DLD1 (cell line): ENCODE data around the gene DIAPH3.

Experiments used
- in situ Hi-C: cut with HindIII; loops from 2 replicates; pipeline ENCODE4 v1.10.0; 2017; ENCODE audit warnings: low sequenced_read_pairs

The DIAPH3 gene

GRCh38 chr13:59970847-59971246 lies 192.9 kb downstream of the DIAPH3 start:
- in situ Hi-C loops = no loop called here

DNA sequence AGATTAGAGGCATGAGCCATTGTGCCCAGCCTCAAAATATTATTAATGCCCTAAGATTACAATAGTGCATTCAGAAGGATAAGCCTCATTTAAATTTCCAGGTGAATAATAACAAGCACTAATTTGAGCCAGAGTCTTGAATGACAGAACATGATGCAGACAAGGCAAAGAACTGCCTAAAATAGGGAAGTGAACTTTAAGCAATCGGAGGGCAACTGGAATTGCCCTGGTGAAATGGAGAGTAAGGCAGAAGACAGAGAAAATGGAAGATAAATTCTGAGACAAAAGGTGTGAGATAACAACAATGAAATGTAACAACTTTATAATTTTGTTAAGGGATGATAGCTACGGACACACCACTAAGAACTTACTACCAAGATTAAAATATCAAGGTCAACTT lies 199.9 kb downstream of the DIAPH3 start:
- in situ Hi-C loops = no loop called here

GRCh38 chr13:59963383-59963782 lies 200.3 kb downstream of the DIAPH3 start:
- in situ Hi-C loops = no loop called here

DNA sequence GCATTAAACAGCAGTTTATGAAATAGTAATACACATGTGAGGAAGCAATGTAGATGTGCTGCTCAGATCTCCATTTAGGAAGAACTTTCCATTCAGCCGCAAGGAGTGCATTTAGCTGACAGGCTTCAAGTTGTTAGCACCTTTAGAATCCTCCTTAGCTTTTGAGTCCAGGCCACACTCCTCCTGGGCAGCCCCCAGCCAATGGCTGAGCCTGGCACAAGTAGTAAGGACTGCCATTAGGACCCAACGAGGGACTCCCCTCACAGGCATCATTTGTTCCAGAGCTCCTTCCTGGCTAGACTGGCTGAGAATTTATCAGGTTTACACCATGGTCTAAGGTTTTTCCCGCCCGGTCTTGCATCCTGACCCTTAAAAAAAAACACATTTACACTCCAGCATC lies 201.4 kb downstream of the DIAPH3 start:
- in situ Hi-C loops = no loop called here

DNA sequence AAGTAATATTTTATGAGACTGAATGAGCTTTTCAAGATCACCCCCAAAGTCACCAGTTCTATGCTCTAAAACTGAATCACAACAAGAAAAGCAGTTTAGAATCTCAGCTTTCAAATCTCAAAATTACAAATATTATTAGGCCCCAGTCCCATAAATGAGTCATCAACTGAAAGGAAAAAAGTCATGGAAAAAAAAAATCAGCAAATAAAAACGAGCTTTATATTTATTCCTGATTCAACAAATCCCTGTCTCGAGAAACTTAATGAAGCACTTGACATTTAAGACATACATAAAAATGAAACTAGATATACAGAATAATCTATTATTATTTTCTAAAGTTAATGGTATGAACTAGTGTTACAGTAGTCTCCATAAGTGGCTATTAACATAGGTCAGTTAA lies 203.0 kb downstream of the DIAPH3 start:
- in situ Hi-C loops = no loop called here

DNA sequence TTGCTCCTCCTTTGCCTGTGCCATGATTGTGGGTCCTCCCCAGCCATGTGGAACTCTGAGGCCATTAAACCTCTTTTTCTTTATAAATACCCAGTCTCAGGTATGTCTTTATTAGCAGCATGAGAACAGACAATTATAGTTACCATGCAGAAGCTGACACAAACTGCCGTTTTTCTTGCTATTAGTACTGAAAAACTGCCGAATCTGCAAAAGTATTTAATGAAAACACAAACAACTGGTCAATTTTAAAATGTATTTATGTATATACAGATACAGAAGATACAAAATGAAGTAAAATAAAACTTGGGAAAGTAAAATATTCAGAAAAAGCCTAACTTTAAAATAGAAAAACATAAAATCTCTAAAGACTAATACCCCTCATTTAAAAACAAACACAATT lies 206.3 kb downstream of the DIAPH3 start:
- in situ Hi-C loops = no loop called here

GRCh38 chr13:59954601-59955000 lies 209.1 kb downstream of the DIAPH3 start:
- in situ Hi-C loops = no loop called here

DNA sequence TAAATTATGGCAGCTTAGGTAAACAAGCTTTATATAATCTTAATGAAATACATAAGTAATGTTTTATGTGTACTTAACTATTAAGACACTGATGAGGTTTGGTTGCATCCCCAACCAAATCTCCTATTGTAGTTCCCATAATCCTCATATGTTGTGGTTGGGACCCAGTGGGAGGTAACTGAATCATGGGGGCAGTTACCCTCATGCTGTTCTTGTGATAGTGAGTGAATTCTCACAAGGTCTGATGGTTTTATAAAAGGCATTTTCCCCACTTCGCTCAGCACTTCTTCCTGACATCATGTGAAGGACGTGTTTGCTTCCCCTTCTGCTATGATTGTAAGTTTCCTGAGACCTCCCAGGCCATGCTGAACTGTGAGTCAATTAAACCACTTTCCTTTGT lies 212.7 kb downstream of the DIAPH3 start:
- in situ Hi-C loops = no loop called here

DNA sequence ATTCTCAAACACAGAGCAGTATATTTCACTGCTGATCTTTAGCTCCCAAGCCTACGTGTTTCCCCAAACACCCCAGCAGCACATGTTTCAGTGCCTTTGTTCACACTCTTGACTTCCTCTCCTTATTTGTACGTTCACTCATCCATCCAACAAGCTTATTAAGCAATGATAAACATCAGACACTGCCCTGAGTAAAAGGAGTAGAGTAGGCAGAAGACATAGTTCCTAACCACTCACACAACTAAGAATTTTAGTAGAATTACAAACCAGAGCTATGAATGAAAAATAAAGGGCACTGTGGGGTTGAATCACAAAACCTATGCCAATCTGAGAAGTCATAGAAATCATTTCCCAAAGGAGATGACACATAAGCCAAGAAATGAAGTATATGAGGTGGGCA lies 213.5 kb downstream of the DIAPH3 start:
- in situ Hi-C loops = no loop called here

DNA sequence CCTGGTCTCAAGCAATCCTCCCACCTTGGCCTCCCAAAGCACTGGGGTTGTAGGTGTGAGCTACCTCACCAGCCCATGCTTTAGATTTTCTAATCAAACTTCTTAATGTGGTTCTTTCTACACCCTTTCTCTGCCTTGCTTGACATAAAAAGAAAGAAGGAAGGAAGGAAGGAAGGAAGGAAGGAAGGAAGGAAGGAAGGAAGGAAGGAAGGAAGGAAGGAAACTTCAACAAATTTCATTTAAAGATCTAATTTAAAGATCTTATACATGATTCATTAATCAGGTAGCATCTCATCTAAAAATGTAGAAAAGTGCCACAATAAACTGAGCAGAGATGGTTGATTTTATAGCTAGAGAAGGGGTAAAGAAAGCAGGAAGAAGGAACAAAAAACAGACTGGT lies 215.0 kb downstream of the DIAPH3 start:
- in situ Hi-C loops = no loop called here

DNA sequence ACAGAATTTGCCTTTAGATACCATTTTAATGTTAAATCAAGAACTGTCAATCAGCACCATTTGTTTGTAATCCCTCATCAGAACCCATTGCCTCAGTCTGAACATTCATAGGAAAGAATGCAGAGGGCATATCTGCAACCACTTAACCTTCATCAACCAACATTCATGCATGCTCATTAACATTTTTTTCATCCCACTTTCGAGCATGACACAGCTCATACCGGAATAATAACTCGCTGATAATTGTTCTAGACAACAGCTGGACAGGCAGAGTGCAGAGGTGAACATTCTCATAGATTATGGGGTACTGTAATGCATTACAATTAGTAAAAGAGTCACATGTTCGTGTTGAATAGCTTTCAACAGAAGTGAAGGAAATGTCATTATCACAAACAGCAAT lies 216.8 kb downstream of the DIAPH3 start:
- in situ Hi-C loops = no loop called here

- in situ Hi-C loops = no loop called here
Observed at GRCh38 chr13:59931621-59932020, 232.1 kb downstream of the DIAPH3 start.

GRCh38 chr13:59924256-59924655 lies 239.5 kb downstream of the DIAPH3 start:
- in situ Hi-C loops = no loop called here

DNA sequence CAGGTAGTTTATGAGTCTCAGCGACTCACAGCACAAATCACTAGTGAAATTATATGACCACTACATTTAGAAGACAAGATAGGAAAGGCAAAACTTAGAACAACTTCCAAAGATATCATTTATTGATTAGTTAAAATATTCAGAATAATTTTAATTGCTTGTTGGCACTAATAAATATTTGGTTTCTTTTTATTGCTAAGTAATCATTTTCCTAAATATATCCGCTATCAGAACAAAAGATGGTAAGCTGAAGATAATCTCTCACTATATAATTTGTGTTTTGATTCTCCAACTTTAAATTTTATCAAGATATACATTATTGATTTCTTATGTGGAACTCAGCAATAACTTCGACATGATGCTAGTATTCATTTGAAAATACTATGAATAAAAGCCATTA lies 248.5 kb downstream of the DIAPH3 start:
- in situ Hi-C loops = no loop called here

GRCh38 chr13:59914556-59914955 lies 249.2 kb downstream of the DIAPH3 start:
- in situ Hi-C loops = no loop called here

DNA sequence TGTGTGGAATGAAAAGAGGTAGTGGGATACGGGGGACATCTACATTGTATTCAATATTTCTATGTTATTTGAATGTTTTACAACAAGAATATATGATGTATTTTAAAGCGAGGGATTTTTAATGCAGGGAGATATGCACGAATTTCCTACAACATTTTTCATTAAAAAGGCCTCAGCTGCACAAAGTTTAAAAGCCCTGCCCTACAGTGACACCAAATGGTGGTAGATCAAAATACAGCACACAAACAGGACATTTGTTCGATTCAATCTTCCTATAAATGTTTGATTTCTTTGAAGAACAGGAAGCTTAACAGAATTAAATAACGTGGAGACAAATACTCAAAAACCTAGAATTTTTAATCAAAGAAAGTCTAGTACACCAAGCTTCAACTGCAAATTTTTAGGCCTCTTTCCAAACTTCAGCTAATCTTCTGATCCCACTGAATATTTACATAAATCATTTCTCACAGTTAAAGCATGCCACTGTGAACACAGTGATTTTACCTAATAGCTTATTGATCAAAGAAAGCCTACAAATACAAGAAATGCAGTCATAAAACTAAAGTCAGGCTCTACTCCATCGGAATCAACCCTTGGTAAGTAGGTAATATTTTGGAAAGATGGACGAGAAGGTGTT lies 257.2 kb downstream of the DIAPH3 start:
- in situ Hi-C loops = no loop called here

DNA sequence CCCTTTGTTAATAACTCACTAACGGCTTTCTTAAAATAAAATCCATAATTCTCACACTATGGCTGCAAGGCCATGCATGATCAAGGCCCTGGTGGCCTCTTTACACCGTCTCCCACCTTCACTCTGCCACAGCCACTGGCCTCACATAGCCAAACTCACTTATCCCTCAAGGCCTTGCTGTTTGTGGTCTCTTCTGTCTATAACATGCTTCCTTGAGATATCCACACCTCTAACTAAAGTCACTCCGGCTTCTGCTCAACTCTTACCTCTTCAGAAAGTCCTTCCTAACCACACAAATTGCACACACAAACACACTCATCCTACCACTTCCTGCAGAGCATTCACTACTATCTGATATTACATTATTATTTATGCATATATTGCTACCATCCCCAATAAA lies 262.5 kb downstream of the DIAPH3 start:
- in situ Hi-C loops = no loop called here

GRCh38 chr13:59898066-59898465 lies 265.7 kb downstream of the DIAPH3 start:
- in situ Hi-C loops = no loop called here

GRCh38 chr13:59893266-59893665 lies 270.5 kb downstream of the DIAPH3 start:
- in situ Hi-C loops = no loop called here

DNA sequence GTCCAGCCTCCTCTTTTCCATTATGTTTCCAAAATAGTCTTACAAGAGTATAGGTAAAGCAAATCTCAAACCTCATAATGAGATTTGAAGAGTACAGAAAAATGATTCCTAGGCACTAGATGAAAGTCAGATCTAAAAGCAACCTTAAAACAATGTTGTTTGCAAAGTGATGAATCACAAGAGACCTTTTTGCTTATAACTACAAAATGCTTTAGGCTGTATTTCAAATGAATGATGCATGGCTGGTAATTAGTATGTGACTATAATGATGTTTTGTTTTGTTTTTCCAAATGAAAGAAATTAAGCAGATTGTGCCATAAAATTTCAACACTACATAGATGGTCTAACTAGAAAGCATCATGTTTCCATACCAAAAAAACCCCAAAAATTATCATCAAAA lies 272.7 kb downstream of the DIAPH3 start:
- in situ Hi-C loops = no loop called here

GRCh38 chr13:59890054-59890453 lies 273.7 kb downstream of the DIAPH3 start:
- in situ Hi-C loops = no loop called here

- in situ Hi-C loops = no loop called here
Observed at GRCh38 chr13:59888408-59888807, 275.3 kb downstream of the DIAPH3 start.

DNA sequence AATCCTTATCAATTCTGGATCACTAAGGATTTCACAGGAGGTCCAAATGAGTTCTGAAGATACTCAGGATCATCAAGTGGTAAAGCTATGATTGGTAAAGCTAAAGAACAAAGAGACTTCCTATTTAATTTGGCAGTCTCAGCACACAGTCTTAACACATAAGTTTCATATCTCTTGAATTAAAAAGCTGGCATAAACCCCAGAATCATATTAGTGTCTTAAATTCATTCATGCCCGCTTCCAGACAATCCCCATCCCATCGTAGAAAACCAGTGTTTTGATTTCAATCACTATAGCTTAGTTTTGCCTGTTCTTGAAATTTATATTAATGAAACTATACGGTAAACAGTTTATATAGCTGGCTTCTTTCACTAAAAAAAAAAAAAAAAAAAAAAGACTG lies 278.7 kb downstream of the DIAPH3 start:
- in situ Hi-C loops = no loop called here
